ELF-1 (cell line): ENCODE measurements around the gene PTPRN2.

Source experiments
- DNase-seq: peaks from one replicate; pipeline ENCODE4 v3.0.0-alpha.2; 2016; ENCODE audit warnings: low read depth, low spot score

PTPRN2 gene

DNA sequence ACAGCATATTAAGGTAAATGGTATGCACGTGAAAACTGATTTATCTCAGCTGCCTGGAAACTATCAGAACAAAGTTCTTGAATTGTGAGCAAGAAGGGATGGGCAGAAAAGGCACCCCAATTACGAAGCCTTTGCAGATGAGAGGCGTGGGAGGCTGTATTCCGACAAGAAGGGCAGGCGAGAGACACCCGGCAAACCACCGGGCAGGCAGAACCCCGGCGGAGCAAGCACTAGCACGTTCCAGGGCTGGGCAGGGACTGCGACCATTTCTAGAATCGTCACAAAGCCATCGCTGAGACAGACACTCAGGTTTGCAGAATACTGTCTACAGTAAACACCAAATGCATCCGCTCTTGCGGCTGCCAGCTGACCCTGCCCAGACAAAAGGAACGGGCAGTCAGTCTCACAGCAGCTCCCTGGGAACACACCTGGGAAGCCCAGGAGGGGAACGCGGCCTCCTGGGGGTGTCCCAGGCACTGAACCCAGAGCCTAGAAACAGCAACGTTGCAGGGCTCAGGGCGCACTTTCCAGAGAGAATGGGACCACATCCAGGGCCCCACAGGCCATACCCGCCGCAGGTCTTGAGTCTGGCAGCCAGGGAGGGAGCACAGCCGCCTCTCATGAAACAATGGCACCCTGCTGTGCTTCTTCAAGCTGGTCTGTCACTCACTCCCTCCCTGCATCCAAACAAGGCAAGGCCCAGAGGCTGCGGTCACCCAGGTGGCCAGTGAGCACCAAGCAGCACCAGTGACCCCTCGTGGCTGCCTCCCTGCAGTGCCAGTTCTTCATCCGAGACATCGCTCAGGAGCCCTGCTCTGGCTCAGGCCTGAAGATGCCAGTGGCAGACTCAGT is 261.9 kb downstream of the PTPRN2 start:
- DNase-seq = peak; percentile 98

DNA sequence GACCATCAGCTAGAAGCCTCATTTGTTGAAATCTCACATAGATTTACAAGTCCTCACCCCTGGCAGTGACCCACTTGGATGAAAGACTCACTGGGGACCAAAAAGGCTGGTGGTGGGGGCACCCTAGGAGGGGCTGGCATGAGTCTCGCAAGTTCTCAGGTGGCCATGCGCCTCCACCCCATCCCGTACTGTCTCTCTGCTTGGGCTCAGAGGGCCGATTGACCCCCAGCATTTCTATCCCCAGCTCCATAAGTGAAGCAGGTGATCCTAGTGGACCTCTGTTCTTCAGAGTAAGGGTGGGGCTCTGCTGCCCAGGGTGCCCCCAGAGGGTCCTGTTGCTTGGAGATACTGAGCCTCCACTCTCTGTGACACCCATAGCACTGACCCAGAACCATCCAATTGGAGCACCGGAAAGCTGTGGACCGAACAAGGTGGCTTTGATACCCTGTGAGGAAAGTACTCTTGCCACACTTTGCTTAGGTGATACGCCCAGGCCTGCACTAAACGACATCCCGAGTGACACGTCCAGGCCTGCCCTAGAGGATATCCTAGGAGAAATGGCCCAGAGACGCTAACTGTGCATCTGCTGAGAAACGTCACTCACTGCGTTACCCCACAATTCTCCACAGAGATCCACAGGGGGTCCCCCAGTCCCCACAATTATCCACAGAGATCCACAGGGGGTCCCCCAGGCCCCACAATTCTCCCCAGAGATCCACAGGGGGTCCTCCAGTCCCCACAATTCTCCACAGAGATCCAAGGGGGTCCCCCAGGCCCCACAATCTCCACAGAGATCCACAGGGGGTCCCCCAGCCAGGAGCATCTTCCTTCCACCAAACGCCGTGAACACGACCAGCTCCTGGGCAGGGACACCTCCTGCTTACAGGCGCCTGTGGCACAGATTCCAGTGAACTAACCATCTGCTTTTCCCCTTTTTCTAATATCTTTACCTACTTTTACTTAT is 262.9 kb downstream of the PTPRN2 start:
- DNase-seq = no peak

DNA sequence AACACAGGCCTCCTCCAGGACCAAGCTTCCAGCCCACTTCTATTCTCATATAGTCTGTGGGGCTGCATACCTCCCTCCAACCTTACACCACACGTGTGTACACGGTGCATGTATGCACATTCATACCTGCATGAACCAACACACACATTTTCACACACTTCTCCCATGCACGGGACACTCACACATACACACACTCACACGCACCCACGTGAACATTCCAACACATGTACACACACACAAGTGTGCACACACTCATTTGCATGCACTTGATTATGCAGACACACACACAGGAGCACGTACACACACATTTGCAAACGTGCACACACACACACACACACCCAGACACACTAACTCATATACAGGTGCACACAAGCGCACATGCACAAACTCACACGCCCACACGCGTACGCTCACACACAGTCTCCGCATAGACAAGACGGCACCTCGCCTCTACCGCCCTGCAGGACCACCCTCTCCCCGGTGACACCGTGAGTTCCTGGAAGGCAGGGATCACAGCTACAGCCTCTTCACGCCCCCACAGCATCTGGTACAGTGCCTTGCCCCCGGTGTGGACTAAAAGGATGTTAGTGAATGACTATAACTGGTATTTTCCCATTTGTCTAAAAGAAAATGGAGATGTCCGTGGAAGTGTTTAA is 263.8 kb downstream of the PTPRN2 start:
- no peak for DNase-seq

DNA sequence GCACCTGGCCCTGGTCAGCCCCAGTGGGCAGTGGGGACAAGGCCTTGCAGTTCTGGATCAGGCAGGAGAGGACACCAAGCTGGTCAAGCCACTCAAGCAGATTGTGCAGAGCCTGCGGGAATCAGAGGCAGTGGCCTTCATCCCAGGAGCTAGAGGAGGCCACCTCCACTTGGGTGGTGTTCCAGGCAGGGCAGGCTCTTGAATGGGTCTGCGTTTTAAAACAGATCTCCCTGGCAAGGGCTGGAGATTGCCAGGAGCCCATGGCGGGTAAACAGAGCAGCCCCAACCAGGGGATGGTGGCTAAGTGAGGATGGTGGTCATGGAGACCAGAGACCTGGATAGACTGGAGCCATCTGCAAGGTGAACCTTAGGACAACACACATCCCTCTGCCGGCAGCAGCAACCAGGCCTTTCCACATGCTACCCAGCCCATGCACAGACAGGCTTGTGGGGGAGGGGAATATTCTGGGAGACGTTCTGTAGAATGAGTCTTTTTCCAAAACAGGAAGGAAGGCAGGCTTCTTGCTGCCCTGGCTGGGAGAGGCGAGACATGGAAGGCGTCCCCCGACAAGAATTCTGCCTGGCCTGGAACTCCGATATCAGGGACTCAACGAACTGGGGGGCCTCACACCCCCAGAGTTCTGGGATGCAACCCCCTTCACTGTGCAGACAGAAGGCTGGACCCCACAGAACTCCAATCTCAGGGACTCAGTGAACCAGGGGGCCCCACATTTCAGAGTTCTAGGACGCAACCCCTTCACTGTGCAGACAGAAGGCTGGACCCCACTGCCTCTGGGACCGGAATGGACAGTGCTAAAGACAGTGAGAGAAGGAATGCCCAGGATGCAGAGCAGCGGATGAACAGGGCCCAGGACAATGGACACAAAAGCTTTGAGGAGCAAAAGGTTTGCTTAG is 264.8 kb downstream of the PTPRN2 start:
- DNase-seq = no peak

DNA sequence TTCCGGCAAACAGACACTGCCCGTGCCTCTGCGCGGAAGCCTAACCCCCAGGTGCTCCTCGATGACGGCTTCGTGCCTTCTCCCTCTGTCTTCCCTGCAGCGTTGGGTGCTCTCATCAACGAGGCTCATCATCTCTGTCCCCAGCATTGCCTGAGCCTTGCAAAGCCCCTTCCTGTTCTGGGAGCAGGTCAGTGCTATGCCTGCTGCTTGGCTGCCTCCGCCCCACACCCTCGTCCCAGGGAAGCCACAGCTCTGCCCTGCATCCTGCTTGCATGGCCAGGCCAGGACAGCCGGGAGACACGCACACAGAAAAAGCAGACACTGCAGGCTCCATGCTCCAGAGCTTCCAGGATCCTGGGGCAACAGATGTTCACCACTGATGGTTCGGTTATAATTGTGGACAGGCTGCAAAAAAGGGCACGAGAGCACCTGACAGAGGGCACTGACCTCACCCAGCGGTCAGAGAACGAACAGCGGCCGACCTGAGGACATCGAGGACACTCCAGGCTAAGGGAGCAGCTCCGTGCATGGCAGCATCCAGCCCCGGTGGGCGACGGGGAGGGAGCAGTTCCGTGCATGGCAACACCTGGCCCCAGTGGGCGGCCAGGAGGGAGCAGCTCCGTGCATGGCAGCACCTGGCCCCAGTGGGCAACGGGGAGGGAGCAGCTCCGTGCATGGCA is 265.5 kb downstream of the PTPRN2 start:
- DNase-seq = no peak

DNA sequence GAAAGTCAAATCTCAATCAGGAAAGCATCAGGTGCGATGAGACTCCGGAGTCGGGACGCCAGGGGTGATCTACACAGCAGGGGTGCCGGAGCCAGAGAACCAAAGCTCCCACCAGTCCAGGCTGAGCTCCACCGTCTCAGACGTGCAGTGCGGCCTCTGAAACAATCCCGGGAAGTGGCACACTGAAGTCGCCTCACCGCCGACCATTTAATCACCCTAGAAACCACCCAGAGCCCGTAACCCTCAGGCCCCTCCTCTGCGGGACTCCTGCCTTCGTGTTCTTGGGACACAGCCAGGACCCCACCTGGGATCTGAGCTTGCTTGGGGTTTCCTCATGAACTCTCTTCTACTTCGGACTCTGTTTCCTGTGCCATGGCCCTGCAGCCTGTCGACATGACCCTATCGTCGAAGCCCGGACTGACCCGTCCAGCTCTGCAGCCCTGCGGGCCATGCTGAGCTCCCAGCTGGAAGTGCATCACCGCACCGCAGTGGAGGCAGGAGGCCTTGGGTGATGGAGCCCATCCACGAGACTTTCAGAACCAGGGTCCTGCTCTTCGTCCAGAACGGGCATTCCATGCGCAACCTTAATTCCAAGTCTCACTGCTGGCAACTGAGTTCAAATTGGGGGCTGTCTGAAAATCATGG is 266.4 kb downstream of the PTPRN2 start:
- no peak for DNase-seq

DNA sequence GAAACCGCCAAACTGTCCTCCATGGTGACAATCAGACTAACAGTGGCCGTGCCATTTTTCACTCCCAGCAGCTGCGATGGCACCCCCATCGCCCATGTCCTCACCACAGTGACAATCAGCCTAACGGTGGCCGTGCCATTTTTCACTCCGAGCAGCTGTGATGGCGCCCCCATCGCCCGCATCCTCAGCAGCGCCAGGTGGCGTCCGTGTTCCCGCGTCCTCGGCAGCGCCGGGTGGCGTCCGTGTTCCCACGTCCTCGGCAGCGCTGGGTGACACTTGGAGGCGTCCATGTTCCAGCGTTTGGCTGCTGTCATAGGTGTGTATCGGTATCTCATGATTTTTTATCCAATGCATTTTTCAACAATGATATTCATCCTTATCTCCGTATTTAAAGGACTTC is 267.3 kb downstream of the PTPRN2 start:
- DNase-seq = no peak

DNA sequence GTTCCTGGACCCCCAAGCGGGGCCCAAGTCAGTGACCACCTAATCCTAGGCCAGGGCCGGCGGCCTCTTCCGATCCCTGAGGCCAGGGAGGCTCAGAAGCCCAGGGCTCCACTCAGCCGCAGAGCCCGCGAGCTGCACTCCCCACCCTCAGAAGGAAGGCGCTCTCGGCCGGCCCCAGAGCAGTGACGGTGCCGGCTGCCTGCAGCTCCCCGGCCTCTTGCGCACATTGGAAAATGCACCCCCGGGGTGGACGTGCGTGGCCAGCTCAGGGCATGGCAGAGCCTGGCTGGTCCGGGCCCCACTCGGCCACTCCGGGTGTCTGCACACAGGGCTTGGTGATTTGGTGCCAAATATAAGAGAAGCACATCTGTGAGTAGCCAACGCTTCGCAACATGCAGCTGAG is 269.1 kb downstream of the PTPRN2 start:
- peak; percentile 55 for DNase-seq

DNA sequence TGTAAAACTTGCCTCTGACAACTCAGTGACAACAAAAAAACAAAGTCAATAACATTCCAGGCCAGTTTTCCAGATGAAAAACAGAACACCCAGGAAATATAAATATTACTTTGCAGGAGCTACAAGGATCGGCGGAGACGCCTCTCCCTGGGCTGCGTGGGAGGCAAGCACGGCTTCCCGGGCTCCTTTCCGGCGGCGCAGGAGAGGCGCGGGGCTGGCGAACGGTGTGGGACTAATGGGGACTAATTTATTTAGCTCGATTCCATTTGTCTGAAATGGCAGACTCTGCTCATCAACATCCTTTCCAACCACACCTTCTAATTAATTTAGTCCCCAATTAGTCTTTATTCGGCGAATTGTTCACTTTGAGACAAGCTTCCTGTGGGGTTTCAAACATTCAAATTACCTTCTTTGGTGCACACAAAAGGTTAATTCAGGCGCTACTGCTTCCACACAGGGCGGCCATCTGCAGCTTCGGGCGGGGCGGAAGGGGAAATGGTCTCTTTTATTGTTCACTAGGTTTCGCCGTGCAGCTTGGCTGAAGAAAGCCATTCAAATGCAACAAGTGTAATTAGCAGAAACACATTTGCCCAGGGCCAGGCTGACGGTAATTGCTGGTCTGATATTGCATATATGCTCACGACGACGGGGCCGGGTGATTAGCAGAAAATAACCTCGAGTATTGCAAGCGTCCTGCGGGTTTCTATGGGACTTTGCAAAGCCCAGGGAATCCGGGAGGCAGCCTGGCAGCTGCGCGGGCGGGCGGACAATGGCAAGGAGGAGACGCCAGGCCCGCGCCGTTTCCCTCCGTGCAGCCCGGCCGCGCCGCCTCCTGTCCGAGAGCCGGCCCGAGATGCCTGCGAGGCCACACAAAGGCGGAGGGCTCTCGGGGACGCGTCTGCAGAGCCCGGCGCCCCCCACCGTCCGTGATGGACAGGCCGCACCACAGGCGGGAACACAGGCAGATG is 270.1 kb downstream of the PTPRN2 start:
- DNase-seq = peak; percentile 88

DNA sequence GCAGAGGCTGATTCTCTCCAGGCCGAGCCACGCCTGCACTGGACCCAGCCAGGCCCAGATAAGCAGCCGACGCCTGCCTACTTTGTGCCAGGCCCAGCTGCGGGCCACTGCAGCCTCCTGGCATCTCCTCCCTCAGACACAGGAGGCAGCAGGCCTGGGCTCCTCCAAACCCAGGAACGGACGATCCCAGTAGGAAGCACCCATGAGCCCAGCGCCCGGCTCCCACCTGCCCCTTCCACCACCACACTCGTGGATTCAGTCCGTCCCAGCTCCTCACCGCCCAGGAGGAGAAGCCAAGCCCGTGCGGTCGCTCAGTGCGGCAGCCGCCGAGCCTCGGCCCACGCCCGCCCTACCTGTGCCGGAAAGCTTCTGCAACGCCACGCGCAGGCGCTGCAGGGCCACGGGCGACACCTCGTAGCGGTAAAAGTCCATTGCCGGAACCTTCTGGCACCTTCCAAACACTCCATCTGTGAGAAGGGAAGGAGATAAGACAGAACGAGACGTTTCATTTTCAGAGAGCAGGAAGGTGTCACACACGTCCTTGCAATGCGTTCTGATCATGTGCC is 271.1 kb downstream of the PTPRN2 start:
- no peak for DNase-seq

DNA sequence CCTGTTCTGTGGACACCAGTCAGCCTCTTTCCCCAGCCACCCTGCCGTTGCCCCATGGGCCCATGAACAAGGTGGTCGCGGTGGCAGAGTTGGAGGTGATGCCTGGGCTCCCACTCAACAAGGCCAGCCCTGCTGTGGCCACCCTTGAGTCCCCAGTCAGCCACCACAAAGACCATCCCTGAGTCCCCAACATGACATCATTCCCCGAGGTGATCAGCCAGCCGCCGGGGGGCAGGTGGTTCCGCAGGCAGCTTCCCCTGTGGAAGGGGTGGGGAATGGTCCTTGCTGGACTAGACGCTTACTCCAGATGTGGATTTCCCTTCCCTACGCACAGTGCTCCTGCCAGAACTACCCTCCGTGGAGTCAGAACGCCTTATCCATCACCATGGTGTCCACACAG is 271.7 kb downstream of the PTPRN2 start:
- no peak for DNase-seq

DNA sequence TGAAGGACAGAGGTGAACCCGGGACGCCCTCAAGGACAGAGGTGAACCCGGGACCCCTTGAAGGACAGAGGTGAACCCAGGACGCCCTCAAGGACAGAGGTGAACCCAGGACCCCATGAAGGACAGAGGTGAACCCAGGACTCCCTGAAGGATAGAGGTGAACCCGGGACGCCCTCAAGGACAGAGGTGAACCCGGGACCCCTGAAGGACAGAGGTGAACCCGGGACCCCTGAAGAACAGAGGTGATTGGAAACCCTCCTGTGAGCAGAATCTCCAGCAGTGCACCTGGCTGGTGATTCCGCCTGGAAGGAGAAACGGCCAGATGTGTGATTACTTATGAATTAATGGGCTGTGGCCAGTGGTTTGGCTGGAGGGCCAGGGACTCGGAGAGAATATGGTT is 272.3 kb downstream of the PTPRN2 start:
- DNase-seq = no peak

DNA sequence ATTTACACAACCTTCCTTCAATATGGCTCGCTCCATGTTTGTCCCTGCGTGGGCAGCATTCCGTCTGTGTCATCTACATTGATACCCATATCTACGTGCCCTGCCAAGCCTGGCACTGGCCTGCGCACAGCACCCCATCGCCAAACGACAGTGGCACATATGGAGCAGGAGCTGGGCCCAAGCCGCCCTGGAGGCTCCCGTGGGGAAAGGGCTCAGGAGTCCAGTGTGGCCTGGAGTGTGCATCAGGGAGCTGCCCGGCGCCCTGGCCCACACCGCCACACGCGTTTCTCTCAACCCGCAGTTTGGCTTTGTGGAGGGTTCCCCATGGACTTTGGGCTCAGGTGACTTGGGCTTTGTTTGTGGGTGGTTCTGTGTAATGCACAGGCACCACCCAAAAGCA is 273.2 kb downstream of the PTPRN2 start:
- no peak for DNase-seq

DNA sequence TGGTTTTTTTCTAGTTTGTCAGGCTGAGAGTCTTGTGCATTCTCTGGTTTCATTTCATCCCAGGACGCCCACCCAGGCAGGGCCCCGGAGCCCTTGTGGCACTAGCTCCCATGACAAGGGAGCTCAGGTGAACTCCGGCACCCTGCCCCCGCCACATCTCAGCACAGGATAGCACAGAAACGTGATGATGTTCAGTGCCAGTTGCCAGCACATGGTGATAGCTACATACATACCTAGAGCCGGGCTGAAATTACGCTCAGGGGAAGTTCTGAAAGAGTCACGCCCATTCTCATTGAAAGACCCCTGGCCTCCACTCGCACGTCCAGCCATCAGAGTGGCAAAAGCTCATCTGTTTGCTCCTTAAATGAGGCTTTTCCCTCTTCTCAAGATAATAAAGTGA is 273.7 kb downstream of the PTPRN2 start:
- DNase-seq = no peak

DNA sequence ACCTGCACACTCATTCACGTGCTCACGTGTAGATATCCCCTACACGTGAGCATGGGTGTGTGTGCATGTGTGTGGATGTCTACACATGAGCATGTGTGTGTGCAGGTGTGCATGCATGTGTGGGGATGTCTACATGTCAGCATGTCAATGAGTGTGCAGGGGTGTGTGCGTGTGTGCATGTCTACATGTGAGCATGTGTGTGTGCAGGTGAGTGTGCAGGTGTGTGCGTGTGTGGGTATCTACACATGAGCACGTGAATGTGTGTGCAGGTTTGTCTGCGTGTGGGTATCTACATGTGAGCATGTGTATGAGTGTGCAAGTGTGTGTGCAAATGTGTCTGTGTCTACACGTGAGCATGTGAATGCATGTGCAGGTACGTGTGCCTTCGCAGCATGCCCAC is 274.8 kb downstream of the PTPRN2 start:
- DNase-seq = no peak

DNA sequence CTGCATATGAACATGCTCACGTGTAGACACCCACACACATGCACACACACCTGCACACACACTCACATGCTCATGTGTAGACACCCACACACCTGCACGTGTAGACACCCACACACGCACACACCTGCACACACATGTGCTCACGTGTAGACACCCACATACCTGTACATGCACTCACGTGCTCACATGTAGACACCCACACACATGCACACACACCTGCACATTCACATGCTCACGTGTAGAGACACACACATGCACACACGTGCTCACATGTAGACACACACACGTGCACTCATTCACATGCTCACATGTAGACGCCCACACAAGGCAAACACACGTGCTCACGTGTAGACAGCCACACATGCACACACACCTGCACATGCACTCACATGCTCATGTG is 275.8 kb downstream of the PTPRN2 start:
- DNase-seq = no peak

DNA sequence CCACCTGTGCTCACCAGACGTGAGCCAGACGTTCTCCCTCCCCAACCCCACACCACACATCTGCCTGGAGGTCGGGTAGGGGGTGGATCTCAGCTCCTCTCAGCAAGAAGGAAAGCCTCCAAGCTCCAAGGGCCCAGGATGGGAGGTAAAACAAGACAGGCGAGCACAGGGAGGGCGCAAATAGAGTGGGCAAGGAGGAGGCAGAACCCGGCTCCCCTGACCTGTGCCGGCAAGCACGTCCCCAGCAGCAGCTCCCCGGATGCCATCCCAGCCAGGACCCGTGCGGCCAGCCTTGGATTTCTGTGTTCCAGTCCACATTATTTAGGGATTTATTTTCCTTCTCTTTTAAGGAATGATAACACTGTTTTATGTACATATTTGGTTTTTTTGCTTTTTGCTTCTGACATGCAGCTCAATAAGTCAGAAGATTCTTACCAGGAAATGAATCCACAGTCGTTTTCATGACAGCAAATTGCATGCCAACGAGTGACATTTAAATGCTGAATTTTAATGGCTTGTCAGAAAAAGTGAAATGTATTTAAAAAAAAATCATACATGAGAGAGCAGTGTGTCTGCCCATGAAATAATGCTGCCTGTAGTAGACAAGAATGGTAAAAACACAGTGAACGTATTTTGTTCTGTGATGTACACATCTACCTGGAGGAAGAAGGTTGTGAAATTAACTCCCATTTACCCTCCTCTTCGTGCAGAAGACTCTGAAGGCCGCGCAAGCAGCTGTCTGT is 276.5 kb downstream of the PTPRN2 start:
- DNase-seq = no peak
